MCF 10A (cell line): Measurements from ENCODE around the gene SETD9. TPM values are rescaled to one million over a fixed set of nuclear protein-coding genes. Genes with fewer than 3 reads are reported as not detected.

Source experiments
- Bru-seq: library from RNA; stranded (reverse); fragments of 400-500 nt; gene quantifications from one replicate; lab custom pipeline; 2021; lab: Mats Ljungman, UMichigan
- BruChase-seq, 2 experiments: library from RNA; stranded (reverse); fragments of 400-500 nt; gene quantifications; one replicate each; lab custom pipeline; 2021; lab: Mats Ljungman, UMichigan
- BruUV-seq: library from RNA; stranded (reverse); fragments of 400-500 nt; replicated peaks from 2 replicates; lab custom pipeline; 2021; lab: Mats Ljungman, UMichigan
- CTCF ChIA-PET: fragments of 300-600 bp; sonication (Branson Sonifier 250); formaldehyde crosslinking; extraction: SDS; loops from one replicate; lab custom pipeline; 2021; ENCODE audit warnings: antibody characterized with exemption, inconsistent platforms; lab: Yijun Ruan, JAX
- POLR2A ChIA-PET: fragments of 300-600, 350-650 bp; sonication (Branson Sonifier 250); formaldehyde crosslinking; extraction: SDS; loops from one replicate; lab custom pipeline; 2020; ENCODE audit warnings: antibody characterized with exemption, inconsistent platforms; lab: Yijun Ruan, JAX
- DNase-seq: peaks from one replicate; pipeline ENCODE4 v3.0.0-alpha.2; 2018; ENCODE audit not compliant: unreplicated experiment
- H3K27ac Mint-ChIP-seq: one replicate; pipeline ENCODE4 v1.8.0; 2022; ENCODE audit warnings: mild to moderate bottlenecking, low read depth, mixed read lengths; ENCODE audit not compliant: unreplicated experiment
- H3K27me3 Mint-ChIP-seq: one replicate; pipeline ENCODE4 v1.8.0; 2022; ENCODE audit warnings: mixed read lengths; ENCODE audit not compliant: insufficient read depth, unreplicated experiment
- H3K36me3 Mint-ChIP-seq: one replicate; pipeline ENCODE4 v1.8.0; 2022; ENCODE audit warnings: mild to moderate bottlenecking, moderate library complexity, mixed read lengths; ENCODE audit not compliant: insufficient read depth, unreplicated experiment
- H3K4me1 Mint-ChIP-seq: one replicate; pipeline ENCODE4 v1.8.0; 2022; ENCODE audit warnings: mixed read lengths; ENCODE audit not compliant: insufficient read depth, unreplicated experiment
- H3K4me3 Mint-ChIP-seq: one replicate; pipeline ENCODE4 v1.8.0; 2022; ENCODE audit warnings: mild to moderate bottlenecking, moderate library complexity, mixed read lengths; ENCODE audit not compliant: unreplicated experiment
- H3K9me3 Mint-ChIP-seq: one replicate; pipeline ENCODE4 v1.8.0; 2022; ENCODE audit warnings: mixed read lengths; ENCODE audit not compliant: unreplicated experiment
- CTCF ChIP-seq: fragments of 200-600 bp; IDR thresholded peaks from one replicate; pipeline ENCODE4 v1.8.0; 2022; ENCODE audit warnings: antibody characterized with exemption, mild to moderate bottlenecking; ENCODE audit not compliant: unreplicated experiment
- intact Hi-C: fragments of 100-400 bp; cut with micrococcal nuclease; formaldehyde crosslinking; loops from 2 replicates; pipeline ENCODE4 v1.14.1; 2022
- long read RNA-seq: library from polyadenylated mRNA; stranded (forward); transcript quantifications from one replicate; pipeline ENCODE4 v2.0.0, GENCODE V29; 2022
- total RNA-seq: library from RNA; stranded (reverse); gene quantifications from 2 replicates; pipeline ENCODE4 v1.2.3, GENCODE V29; 2022

The SETD9 gene
- 10.6 and 11.5 TPM in 2 replicates for total RNA-seq
- Bru-seq, nascent RNA: percentile 55 among the genes with signal in this experiment
- percentile 55 among the genes with signal in this experiment for BruChase-seq, experiment 1, labeled RNA remaining after a 6-hour chase
- percentile 45 among the genes with signal in this experiment for BruChase-seq, experiment 2, labeled RNA remaining after a 2-hour chase
- long read RNA-seq, transcript SETD9-202 (5 exons, 1,009 nt): major isoform, 5 of 22 reads
- long read RNA-seq, transcript SETD9-201 (6 exons, 1,619 nt): major isoform, 5 of 22 reads
- long read RNA-seq, partial matches to known transcripts: 0 of 22 reads
- long read RNA-seq, other reads (novel, unspliced or antisense): 9 of 22 reads

- peak within 1 kb of the TSS; percentile 99 for H3K27ac Mint-ChIP-seq
- H3K36me3 Mint-ChIP-seq: no peaks in the 10 kb centered on the region
- BruUV-seq: TSS peak; percentile 40
- H3K9me3 Mint-ChIP-seq: no peaks in the 10 kb centered on the region
- intact Hi-C loops: loop anchor here (1.0 to 2.0 kb wide), 2 partner anchors 229 to 312 kb away; no protein-coding TSS in a partner anchor
- no peak for TF ChIP-seq CTCF
- peak; percentile 97 for DNase-seq
- H3K27me3 Mint-ChIP-seq: no peaks in the 10 kb centered on the region
- ChIA-PET CTCF (interaction anchor here (1.0 to 1.2 kb wide), 5 partner anchors 18 to 314 kb away, joined by 3 to 5 read pairs (median 3); no protein-coding TSS in a partner anchor), POLR2A (interaction anchor here (0.6 to 3.5 kb wide), 40 partner anchors 8 to 1552 kb away, joined by 3 to 44 read pairs (median 4); partner anchors contain the start of genes GPBP1 and MAP3K1)
- H3K4me1 Mint-ChIP-seq: peaks cover 8% of the 10 kb centered on the region
- peak within 1 kb of the TSS; percentile 99 for H3K4me3 Mint-ChIP-seq
Measured at GRCh38 chr5:56909294-56910209, at the start of gene SETD9. SETD9 (plus strand) TSS chr5:56909596; CDS start chr5:56909646, 50 bp downstream.

GRCh38 chr5:56861893-56862485, 47.4 kb upstream of the SETD9 start:
- TF ChIP-seq CTCF: no peak
- H3K36me3 Mint-ChIP-seq: peaks cover 25% of the 10 kb centered on the region
- DNase-seq: peak; percentile 48
- CTCF ChIA-PET: interaction anchor here (0.7 to 1.5 kb wide), 2 partner anchors 220 to 591 kb away, joined by 3 to 6 read pairs; no protein-coding TSS in a partner anchor
- BruUV-seq: no TSS peak
- POLR2A ChIA-PET: interaction anchor here (0.6 kb wide), 1 partner anchor 728 kb away, joined by 3 read pairs; no protein-coding TSS in a partner anchor
- no peak overlapping the region for H3K27ac Mint-ChIP-seq
- no peaks in the 10 kb centered on the region for H3K9me3 Mint-ChIP-seq
- no peak overlapping the region for H3K4me3 Mint-ChIP-seq
- intact Hi-C loops: no loop called here
- H3K4me1 Mint-ChIP-seq: no peaks in the 10 kb centered on the region
- no peaks in the 10 kb centered on the region for H3K27me3 Mint-ChIP-seq

GRCh38 chr5:56862909-56863308, 46.5 kb upstream of the SETD9 start:
- Mint-ChIP-seq H3K27me3 (no peaks in the 10 kb centered on the region), H3K9me3 (no peaks in the 10 kb centered on the region), H3K27ac (no peak overlapping the region), H3K4me3 (no peak overlapping the region), H3K4me1 (no peaks in the 10 kb centered on the region), H3K36me3 (peaks cover 25% of the 10 kb centered on the region)
- no TSS peak for BruUV-seq
- no peak for DNase-seq
- POLR2A ChIA-PET: interaction anchor here (0.7 kb wide), 1 partner anchor 949 kb away, joined by 3 read pairs; no protein-coding TSS in a partner anchor
- TF ChIP-seq CTCF: no peak
- CTCF ChIA-PET: interaction anchor here (1.4 kb wide), 1 partner anchor 592 kb away, joined by 4 read pairs; no protein-coding TSS in a partner anchor
- intact Hi-C loops: no loop called here
